Measurements from ENCODE around the gene GLCE. TPM values are rescaled to one million over a fixed set of nuclear protein-coding genes. Genes with fewer than 3 reads are reported as not detected.

Gene GLCE
- polyA plus RNA-seq, 4 donors = 18.2 to 66.5 (median 30.6) TPM

DNA sequence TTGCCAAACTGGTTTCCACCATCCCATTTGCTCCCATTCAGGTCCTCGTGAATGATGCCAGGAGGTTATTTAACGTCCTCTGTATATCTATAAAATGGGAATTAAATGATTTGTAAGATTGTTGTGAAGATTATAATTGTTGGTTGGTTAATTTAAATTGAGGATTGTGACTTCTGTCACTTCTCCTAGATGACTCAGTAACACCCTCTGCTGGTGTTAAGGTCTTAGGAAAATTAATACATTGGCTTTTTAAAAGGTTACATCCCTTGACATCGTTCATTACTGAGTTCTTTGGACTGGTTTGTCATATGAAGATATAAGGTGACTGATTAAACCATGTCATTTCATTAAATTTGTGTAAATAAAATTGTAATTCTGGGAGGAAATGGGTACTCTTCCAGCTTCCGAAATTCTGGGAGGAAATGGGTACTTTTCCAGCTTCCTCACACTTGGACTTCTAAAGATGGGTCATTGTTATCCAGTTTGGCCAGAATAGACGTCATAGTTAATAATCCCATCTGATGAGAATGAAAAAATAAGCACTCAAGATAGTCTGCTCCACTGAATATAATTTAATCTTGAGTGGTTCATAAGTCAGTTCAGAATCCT is 105.0 kb downstream of the GLCE start:
- peak; percentile 39 to 51 for DNase-seq
- H3K4me1 ChIP-seq (ENCODE audit: control insufficient read depth in 3 of 3, insufficient read depth in 2 of 3, low read depth in 1 of 3, low read length in 2 of 3) = no peaks in the 10 kb centered on the region
- no peaks in the 10 kb centered on the region for H3K9me3 ChIP-seq (ENCODE audit: control insufficient read depth in 2 of 2, insufficient read depth in 1 of 2, low read depth in 1 of 2, low read length in 1 of 2)
- FAIRE-seq = peak; percentile 68
- H3K4me3 ChIP-seq (ENCODE audit: low read depth in 1 of 3, low read length in 3 of 3) = no peak overlapping the region
- 29 to 39% (median 35%) methylated on average over 5 of the region's 5 CpGs for WGBS, 3 donors
- H3K27ac ChIP-seq (ENCODE audit: low read depth in 1 of 3, low read length in 2 of 3) = no peak overlapping the region
- H3K27me3 ChIP-seq (ENCODE audit: control insufficient read depth in 3 of 3, insufficient read depth in 3 of 3, low read length in 3 of 3) = no peaks in the 10 kb centered on the region
- peaks cover 4 to 11% (median 6%) of the 10 kb centered on the region in 3 donors for H3K36me3 ChIP-seq (ENCODE audit: control insufficient read depth in 3 of 3, insufficient read depth in 2 of 3, low read depth in 1 of 3, low read length in 3 of 3)

DNA sequence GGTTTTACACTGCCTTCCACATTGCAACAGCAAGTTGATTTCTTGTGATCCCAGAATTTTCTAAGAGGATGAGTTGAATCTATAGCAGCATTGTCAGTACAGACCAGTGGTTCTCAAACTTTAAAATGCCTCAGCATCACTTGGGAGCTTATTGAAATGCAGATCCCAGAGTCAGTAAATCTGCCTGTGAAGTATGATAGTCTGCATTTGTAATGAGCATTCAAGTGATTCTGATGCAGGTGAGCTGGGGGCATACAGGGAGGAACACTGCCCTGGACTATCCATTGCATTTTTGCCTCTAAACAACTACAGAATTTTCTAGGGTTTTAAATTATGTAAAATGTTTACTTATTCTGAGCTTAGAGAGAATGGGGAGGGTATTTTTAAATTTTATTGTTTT is 110.8 kb downstream of the GLCE start:
- Histone ChIP-seq H3K4me3 (ENCODE audit: low read depth in 1 of 3, low read length in 3 of 3) (no peak overlapping the region), H3K4me1 (ENCODE audit: control insufficient read depth in 3 of 3, insufficient read depth in 2 of 3, low read depth in 1 of 3, low read length in 2 of 3) (no peaks in the 10 kb centered on the region)
- no peak for FAIRE-seq

DNA sequence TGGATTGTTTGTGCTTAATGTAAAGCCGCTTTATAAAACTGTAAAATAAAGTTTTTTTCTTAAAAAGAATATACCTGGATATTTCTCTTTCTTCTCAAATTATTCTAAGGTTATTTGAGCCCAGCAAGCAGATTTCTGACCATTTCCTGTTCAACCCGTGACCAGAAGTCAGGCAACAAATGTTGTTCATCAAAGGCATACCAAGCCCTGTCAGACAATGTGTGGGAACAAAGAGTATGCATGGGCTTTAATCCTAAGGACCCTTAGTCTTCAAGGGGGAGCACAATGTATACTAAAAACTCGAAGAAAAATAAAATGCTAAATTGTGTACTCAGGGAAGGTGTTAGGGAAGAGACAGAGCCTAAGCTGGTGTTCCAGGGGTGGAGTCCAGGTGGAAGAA is 111.7 kb downstream of the GLCE start:
- Histone ChIP-seq H3K4me1 (ENCODE audit: control insufficient read depth in 3 of 3, insufficient read depth in 2 of 3, low read depth in 1 of 3, low read length in 2 of 3) (no peaks in the 10 kb centered on the region), H3K27me3 (ENCODE audit: control insufficient read depth in 3 of 3, insufficient read depth in 3 of 3, low read length in 3 of 3) (peaks cover 0 to 2% (median 0%) of the 10 kb centered on the region in 3 donors), H3K27ac (ENCODE audit: low read depth in 1 of 3, low read length in 2 of 3) (no peak overlapping the region), H3K36me3 (ENCODE audit: control insufficient read depth in 3 of 3, insufficient read depth in 2 of 3, low read depth in 1 of 3, low read length in 3 of 3) (peaks cover 4 to 9% (median 6%) of the 10 kb centered on the region in 3 donors), H3K4me3 (ENCODE audit: low read depth in 1 of 3, low read length in 3 of 3) (no peak overlapping the region), H3K9me3 (ENCODE audit: control insufficient read depth in 2 of 2, insufficient read depth in 1 of 2, low read depth in 1 of 2, low read length in 1 of 2) (no peaks in the 10 kb centered on the region)
- DNase-seq (no peak), FAIRE-seq (no peak)
- WGBS, 3 donors = 66 to 79% (median 71%) methylated on average over 3 of the region's 3 CpGs

More for the DNA sequence above, 110.8 kb downstream of the GLCE start:
- no peak for DNase-seq
- H3K9me3 ChIP-seq (ENCODE audit: control insufficient read depth in 2 of 2, insufficient read depth in 1 of 2, low read depth in 1 of 2, low read length in 1 of 2) = no peaks in the 10 kb centered on the region
- H3K27ac ChIP-seq (ENCODE audit: low read depth in 1 of 3, low read length in 2 of 3) = no peak overlapping the region
- peaks cover 4 to 12% (median 6%) of the 10 kb centered on the region in 3 donors for H3K36me3 ChIP-seq (ENCODE audit: control insufficient read depth in 3 of 3, insufficient read depth in 2 of 3, low read depth in 1 of 3, low read length in 3 of 3)
- peaks cover 0 to under 1% (median 0%) of the 10 kb centered on the region in 3 donors for H3K27me3 ChIP-seq (ENCODE audit: control insufficient read depth in 3 of 3, insufficient read depth in 3 of 3, low read length in 3 of 3)

DNA sequence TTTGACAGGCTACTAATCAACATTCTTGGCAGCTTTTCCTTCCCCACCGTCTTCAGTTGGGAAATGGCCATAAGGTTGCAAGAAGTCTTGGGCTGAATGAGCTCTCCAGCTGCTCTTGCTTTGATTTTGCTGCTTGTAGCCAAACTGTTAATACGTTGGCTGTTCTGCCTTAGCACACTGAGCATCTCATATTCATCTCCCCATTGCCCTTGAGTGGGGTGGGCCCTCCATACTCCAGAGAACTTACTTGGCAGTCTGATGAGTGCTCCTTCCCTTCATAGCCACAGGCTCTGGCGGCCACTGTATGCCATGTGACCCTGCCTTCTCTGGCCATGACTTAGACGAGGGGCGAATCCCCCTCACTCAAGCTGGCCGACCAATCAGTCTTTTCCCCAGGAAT is 112.5 kb downstream of the GLCE start:
- Histone ChIP-seq H3K4me1 (ENCODE audit: control insufficient read depth in 3 of 3, insufficient read depth in 2 of 3, low read depth in 1 of 3, low read length in 2 of 3) (no peaks in the 10 kb centered on the region), H3K9me3 (ENCODE audit: control insufficient read depth in 2 of 2, insufficient read depth in 1 of 2, low read depth in 1 of 2, low read length in 1 of 2) (no peaks in the 10 kb centered on the region), H3K27me3 (ENCODE audit: control insufficient read depth in 3 of 3, insufficient read depth in 3 of 3, low read length in 3 of 3) (peaks cover 0 to 2% (median 0%) of the 10 kb centered on the region in 3 donors), H3K27ac (ENCODE audit: low read depth in 1 of 3, low read length in 2 of 3) (no peak overlapping the region), H3K36me3 (ENCODE audit: control insufficient read depth in 3 of 3, insufficient read depth in 2 of 3, low read depth in 1 of 3, low read length in 3 of 3) (peaks cover 4 to 9% (median 6%) of the 10 kb centered on the region in 3 donors), H3K4me3 (ENCODE audit: low read depth in 1 of 3, low read length in 3 of 3) (no peak overlapping the region)
- FAIRE-seq = no peak
- no peak for DNase-seq
- WGBS, 3 donors = 79 to 89% (median 89%) methylated on average over 6 of the region's 6 CpGs

DNA sequence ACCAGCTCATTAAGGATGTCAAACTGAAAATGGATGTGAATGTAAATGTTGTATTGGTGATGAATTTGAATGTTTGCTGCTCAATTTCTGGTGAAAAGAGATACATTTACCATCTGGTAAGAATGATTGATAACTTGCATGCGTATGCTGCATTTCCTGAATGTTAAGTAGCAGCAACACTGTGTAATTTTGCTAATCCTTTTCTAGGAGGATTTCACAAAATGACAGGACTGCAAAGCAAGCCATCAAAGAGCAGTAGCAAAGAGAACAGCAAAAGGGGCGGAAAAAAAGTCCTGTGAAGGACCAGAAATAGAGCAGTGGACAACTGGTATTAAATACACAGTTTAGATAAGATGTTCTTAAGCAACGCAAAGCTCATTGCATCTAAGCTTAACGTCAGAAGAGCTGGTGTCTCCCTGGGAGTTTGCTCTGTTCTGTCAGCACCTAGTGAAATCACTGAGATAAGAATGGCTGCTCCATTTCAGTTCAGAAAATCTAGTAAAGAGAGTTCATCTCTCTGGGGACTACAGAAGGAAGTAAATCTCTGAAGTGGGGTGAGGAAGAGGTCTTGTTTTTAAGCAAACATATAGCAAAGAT is 114.7 kb downstream of the GLCE start:
- no peak overlapping the region for H3K4me3 ChIP-seq (ENCODE audit: low read depth in 1 of 3, low read length in 3 of 3)
- peaks cover 0 to 2% (median 0%) of the 10 kb centered on the region in 3 donors for H3K27me3 ChIP-seq (ENCODE audit: control insufficient read depth in 3 of 3, insufficient read depth in 3 of 3, low read length in 3 of 3)
- H3K36me3 ChIP-seq (ENCODE audit: control insufficient read depth in 3 of 3, insufficient read depth in 2 of 3, low read depth in 1 of 3, low read length in 3 of 3) = peaks cover 0 to 2% (median 0%) of the 10 kb centered on the region in 3 donors
- no peaks in the 10 kb centered on the region for H3K4me1 ChIP-seq (ENCODE audit: control insufficient read depth in 3 of 3, insufficient read depth in 2 of 3, low read depth in 1 of 3, low read length in 2 of 3)
- H3K9me3 ChIP-seq (ENCODE audit: control insufficient read depth in 2 of 2, insufficient read depth in 1 of 2, low read depth in 1 of 2, low read length in 1 of 2) = no peaks in the 10 kb centered on the region
- H3K27ac ChIP-seq (ENCODE audit: low read depth in 1 of 3, low read length in 2 of 3) = no peak overlapping the region
- FAIRE-seq (no peak), DNase-seq (no peak)
- WGBS, 3 donors = 60 to 72% (median 65%) methylated on average over 4 of the region's 4 CpGs

DNA sequence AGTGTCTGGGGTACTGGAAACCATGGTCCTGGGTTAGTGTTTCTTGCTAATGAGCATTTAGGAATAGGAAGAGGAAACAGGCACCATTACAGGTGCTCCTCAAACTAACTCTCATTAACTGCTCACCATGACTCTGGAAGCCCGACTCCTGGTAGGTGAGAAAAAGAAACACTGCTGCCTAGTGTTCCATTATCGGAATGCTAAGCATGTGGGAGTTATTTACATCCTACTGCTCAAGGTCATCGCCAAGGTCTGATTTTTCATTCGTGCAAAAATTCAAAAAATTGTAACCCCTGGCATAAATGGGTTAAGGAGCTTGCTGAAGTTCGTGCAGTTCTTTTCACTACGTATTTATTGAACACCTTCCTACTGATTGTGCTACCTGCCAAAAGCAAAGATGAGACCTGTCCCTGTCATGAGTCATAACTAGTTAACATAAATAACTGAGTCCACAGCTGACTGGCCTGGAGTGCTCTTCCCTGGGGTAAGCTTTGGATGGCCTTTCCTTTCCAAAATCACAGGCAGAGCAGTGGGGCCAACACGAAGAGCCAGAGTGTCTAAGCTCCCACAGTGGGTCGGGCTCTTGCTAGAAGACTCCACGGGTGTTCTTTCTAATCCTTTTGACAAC is 115.6 kb downstream of the GLCE start:
- Histone ChIP-seq H3K4me3 (ENCODE audit: low read depth in 1 of 3, low read length in 3 of 3) (no peak overlapping the region), H3K9me3 (ENCODE audit: control insufficient read depth in 2 of 2, insufficient read depth in 1 of 2, low read depth in 1 of 2, low read length in 1 of 2) (no peaks in the 10 kb centered on the region), H3K27me3 (ENCODE audit: control insufficient read depth in 3 of 3, insufficient read depth in 3 of 3, low read length in 3 of 3) (peaks cover 0 to 2% (median 0%) of the 10 kb centered on the region in 3 donors), H3K4me1 (ENCODE audit: control insufficient read depth in 3 of 3, insufficient read depth in 2 of 3, low read depth in 1 of 3, low read length in 2 of 3) (no peaks in the 10 kb centered on the region), H3K36me3 (ENCODE audit: control insufficient read depth in 3 of 3, insufficient read depth in 2 of 3, low read depth in 1 of 3, low read length in 3 of 3) (peaks cover 0 to 2% (median 0%) of the 10 kb centered on the region in 3 donors), H3K27ac (ENCODE audit: low read depth in 1 of 3, low read length in 2 of 3) (no peak overlapping the region)
- DNase-seq (no peak), FAIRE-seq (no peak)
- WGBS, 3 donors = 66 to 70% (median 69%) methylated on average over 9 of the region's 9 CpGs

DNA sequence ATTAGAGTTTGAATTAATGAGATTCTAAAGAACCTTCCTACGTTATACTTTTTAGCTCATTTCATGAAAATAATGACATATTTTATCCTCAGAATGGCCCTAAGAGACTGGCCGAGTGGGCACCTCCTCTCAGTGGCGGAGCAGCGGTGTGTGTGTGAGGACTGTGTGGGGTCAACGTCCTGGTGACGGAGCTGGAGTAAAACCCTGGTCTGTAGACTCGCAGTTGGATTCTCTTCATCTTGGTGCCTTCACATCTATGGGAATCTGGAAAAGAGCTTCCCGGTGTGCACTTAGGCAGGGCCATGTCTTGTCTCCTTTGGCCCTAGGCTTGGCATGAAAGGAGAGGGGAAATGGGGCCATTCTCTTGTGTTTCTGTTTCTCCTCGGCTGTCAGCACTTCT is 116.9 kb downstream of the GLCE start:
- Histone ChIP-seq H3K27me3 (ENCODE audit: control insufficient read depth in 3 of 3, insufficient read depth in 3 of 3, low read length in 3 of 3) (peaks cover 0 to 2% (median 0%) of the 10 kb centered on the region in 3 donors), H3K9me3 (ENCODE audit: control insufficient read depth in 2 of 2, insufficient read depth in 1 of 2, low read depth in 1 of 2, low read length in 1 of 2) (no peaks in the 10 kb centered on the region), H3K4me3 (ENCODE audit: low read depth in 1 of 3, low read length in 3 of 3) (no peak overlapping the region), H3K36me3 (ENCODE audit: control insufficient read depth in 3 of 3, insufficient read depth in 2 of 3, low read depth in 1 of 3, low read length in 3 of 3) (no peaks in the 10 kb centered on the region), H3K4me1 (ENCODE audit: control insufficient read depth in 3 of 3, insufficient read depth in 2 of 3, low read depth in 1 of 3, low read length in 2 of 3) (no peaks in the 10 kb centered on the region), H3K27ac (ENCODE audit: low read depth in 1 of 3, low read length in 2 of 3) (no peak overlapping the region)
- DNase-seq (no peak), FAIRE-seq (no peak)
- 85 to 86% (median 86%) methylated on average over 9 of the region's 9 CpGs for WGBS, 3 donors

DNA sequence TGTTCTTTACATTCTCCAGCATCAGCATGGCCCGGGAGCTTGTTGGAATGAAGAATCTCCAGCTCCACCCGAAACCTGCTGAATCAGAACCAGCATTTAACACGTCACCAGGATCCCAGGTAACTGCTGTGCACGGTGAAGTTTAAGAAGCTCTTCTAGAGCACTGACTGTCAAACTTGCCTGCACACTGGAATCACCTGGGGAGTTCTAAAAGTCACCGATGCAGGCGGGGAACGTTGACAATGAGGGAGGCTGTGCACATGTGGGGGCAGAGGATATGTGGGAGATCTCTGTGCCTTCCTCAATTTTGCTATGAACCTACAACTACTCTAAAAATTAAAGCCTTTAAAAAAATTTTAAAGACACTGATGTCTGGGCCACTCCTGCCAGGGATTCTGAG is 119.2 kb downstream of the GLCE start:
- H3K27ac ChIP-seq (ENCODE audit: low read depth in 1 of 3, low read length in 2 of 3) = no peak overlapping the region
- H3K27me3 ChIP-seq (ENCODE audit: control insufficient read depth in 3 of 3, insufficient read depth in 3 of 3, low read length in 3 of 3) = peaks cover 0 to 2% (median 0%) of the 10 kb centered on the region in 3 donors
- FAIRE-seq = no peak
- H3K4me1 ChIP-seq (ENCODE audit: control insufficient read depth in 3 of 3, insufficient read depth in 2 of 3, low read depth in 1 of 3, low read length in 2 of 3) = no peaks in the 10 kb centered on the region
- DNase-seq = no peak
- H3K4me3 ChIP-seq (ENCODE audit: low read depth in 1 of 3, low read length in 3 of 3) = no peak overlapping the region
- no peaks in the 10 kb centered on the region for H3K36me3 ChIP-seq (ENCODE audit: control insufficient read depth in 3 of 3, insufficient read depth in 2 of 3, low read depth in 1 of 3, low read length in 3 of 3)
- 91 to 93% (median 92%) methylated on average over 7 of the region's 7 CpGs for WGBS, 3 donors
- H3K9me3 ChIP-seq (ENCODE audit: control insufficient read depth in 2 of 2, insufficient read depth in 1 of 2, low read depth in 1 of 2, low read length in 1 of 2) = no peaks in the 10 kb centered on the region

Data from small intestine (tissue), 7 donors.